Lower lobe of right lung (tissue), 2 donors: ENCODE results near the gene F12. TPM values are rescaled to one million over a fixed set of nuclear protein-coding genes. Genes with fewer than 3 reads are reported as not detected.

Source experiments
- ATAC-seq, 2 donors: fragments of 200-7000 bp; cut with Tn5 transposase; one replicate each; pipeline ENCODE4 v1.9.1; 2020 to 2022; ENCODE audit warnings: mild to moderate bottlenecking in 2 of 2, moderate library complexity in 2 of 2
- DNase-seq: peaks from one replicate; pipeline ENCODE4 v3.0.0-alpha.2; 2020
- H3K27ac ChIP-seq: fragments of 200-600 bp; one replicate; pipeline ENCODE4 v1.8.0; 2022
- H3K27me3 ChIP-seq: fragments of 200-600 bp; one replicate; pipeline ENCODE4 v1.8.0; 2022; ENCODE audit warnings: low read depth
- H3K36me3 ChIP-seq: fragments of 200-600 bp; one replicate; pipeline ENCODE4 v1.8.0; 2022; ENCODE audit warnings: mild to moderate bottlenecking
- H3K4me1 ChIP-seq: fragments of 200-600 bp; one replicate; pipeline ENCODE4 v1.8.0; 2022
- H3K4me3 ChIP-seq: fragments of 200-600 bp; one replicate; pipeline ENCODE4 v1.8.0; 2022; ENCODE audit warnings: mild to moderate bottlenecking
- H3K9me3 ChIP-seq: fragments of 200-600 bp; one replicate; pipeline ENCODE4 v1.8.0; 2022
- intact Hi-C: fragments of 100-400 bp; cut with DNase I; formaldehyde crosslinking; loops from one replicate; pipeline ENCODE4 v1.11.0; 2022
- total RNA-seq: library from RNA; stranded (reverse); fragmentation: NEBNext Ultra II Directional; extraction: Animal tissue kit (Norgen Biotek cat#: 25700); gene quantifications from one replicate; pipeline ENCODE4 v1.2.1, GENCODE V29; 2021
- TF ChIP-seq, protein P1 (sequence below): fragments of 200-600 bp; IDR thresholded peaks from one replicate; pipeline ENCODE4 v1.8.0; 2022; ENCODE audit warnings: antibody characterized with exemption, mild to moderate bottlenecking
- donor health status: DM: no; HTN: yes; CAD: no; lungs with severe emphysema.

Gene F12
- total RNA-seq, 1 donor from 2014 or later = 0.80 TPM

DNA sequence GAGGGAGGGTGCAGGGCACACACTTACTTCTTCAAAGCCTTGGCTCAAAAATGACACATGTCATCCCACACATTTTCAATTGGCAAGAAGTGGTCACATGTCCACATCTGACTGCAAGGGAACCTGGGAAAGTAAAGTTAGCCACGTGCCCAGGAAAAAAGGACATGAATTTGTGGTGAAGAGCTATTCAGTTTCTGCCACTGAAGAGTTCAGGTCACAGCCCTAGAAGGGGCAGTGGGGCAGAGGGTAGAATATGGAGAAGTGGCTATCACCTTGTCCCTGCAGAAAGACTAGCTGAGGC, 53.5 kb downstream of the F12 start:
- ATAC-seq (no peak), DNase-seq (no peak)
- Histone ChIP-seq H3K27ac (no peak overlapping the region), H3K9me3 (no peaks in the 10 kb centered on the region), H3K4me1 (peaks cover 26% of the 10 kb centered on the region), H3K27me3 (no peaks in the 10 kb centered on the region), H3K36me3 (no peaks in the 10 kb centered on the region), H3K4me3 (no peak overlapping the region)
- TF ChIP-seq, protein P1, sequence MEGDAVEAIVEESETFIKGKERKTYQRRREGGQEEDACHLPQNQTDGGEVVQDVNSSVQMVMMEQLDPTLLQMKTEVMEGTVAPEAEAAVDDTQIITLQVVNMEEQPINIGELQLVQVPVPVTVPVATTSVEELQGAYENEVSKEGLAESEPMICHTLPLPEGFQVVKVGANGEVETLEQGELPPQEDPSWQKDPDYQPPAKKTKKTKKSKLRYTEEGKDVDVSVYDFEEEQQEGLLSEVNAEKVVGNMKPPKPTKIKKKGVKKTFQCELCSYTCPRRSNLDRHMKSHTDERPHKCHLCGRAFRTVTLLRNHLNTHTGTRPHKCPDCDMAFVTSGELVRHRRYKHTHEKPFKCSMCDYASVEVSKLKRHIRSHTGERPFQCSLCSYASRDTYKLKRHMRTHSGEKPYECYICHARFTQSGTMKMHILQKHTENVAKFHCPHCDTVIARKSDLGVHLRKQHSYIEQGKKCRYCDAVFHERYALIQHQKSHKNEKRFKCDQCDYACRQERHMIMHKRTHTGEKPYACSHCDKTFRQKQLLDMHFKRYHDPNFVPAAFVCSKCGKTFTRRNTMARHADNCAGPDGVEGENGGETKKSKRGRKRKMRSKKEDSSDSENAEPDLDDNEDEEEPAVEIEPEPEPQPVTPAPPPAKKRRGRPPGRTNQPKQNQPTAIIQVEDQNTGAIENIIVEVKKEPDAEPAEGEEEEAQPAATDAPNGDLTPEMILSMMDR = no peak
- intact Hi-C loops = no loop called here

GRCh38 chr5:177355162-177355867, 54.0 kb downstream of the F12 start:
- Histone ChIP-seq H3K4me1 (peaks cover 29% of the 10 kb centered on the region), H3K4me3 (no peak overlapping the region), H3K27ac (no peak overlapping the region), H3K27me3 (no peaks in the 10 kb centered on the region), H3K36me3 (no peaks in the 10 kb centered on the region), H3K9me3 (no peaks in the 10 kb centered on the region)
- intact Hi-C loops = no loop called here
- ATAC-seq (no peak), DNase-seq (no peak)
- TF ChIP-seq, protein P1 = no peak

DNA sequence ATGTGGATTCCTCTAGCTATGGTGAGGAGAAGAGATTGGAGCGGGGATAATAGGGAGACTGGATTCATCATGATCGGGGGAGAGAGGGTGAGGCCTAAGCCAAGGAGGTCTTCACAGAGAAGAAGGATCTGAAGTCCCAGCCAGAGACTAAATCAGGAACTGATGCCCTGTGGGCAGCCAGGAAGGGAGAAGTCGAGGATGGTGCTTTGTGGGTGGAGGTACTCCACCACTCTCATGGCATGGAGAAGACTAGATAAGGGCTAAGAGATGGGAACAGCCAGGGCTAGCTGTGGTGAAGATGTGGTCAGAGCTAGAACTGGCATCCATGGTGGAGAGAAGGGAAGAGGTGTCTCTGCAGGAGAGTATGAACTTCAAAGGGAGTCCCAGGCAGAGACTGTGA, 54.7 kb downstream of the F12 start:
- Histone ChIP-seq H3K27ac (no peak overlapping the region), H3K4me3 (no peak overlapping the region), H3K27me3 (no peaks in the 10 kb centered on the region), H3K36me3 (peaks cover 3% of the 10 kb centered on the region), H3K9me3 (no peaks in the 10 kb centered on the region), H3K4me1 (peaks cover 35% of the 10 kb centered on the region)
- no peak for DNase-seq
- ATAC-seq = no peak
- TF ChIP-seq, protein P1 = no peak
- intact Hi-C loops = no loop called here

DNA sequence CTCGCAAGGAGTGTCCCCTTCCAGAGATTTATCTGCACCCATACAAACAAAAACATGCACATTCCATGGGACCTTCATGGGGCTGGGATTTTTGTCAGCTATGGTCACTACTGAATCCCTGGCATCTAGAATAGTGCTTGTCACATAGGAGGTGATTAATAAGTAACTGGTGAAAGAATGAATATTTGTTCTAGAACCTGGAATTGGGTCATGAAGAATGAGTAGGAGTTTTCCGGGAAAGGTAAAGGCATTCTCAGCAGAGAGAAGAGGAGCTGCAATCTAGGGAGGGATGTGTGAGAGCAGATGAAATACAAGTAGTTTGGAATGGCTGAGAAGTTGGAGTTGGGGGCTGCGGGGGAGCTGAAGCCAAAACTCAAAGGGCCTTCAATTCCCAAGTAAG, 55.1 kb downstream of the F12 start:
- TF ChIP-seq, protein P1 = no peak
- no peaks in the 10 kb centered on the region for H3K9me3 ChIP-seq
- H3K27ac ChIP-seq = no peak overlapping the region
- intact Hi-C loops = no loop called here
- peaks cover 7% of the 10 kb centered on the region for H3K36me3 ChIP-seq
- no peak overlapping the region for H3K4me3 ChIP-seq
- ATAC-seq = no peak
- H3K4me1 ChIP-seq = peaks cover 39% of the 10 kb centered on the region
- H3K27me3 ChIP-seq = no peaks in the 10 kb centered on the region
- no peak for DNase-seq

- H3K27me3 ChIP-seq = no peaks in the 10 kb centered on the region
- ATAC-seq (no peak), DNase-seq (no peak)
- no peaks in the 10 kb centered on the region for H3K9me3 ChIP-seq
- H3K27ac ChIP-seq = no peak overlapping the region
- H3K4me3 ChIP-seq = no peak overlapping the region
- peaks cover 16% of the 10 kb centered on the region for H3K36me3 ChIP-seq
- peaks cover 37% of the 10 kb centered on the region for H3K4me1 ChIP-seq
- TF ChIP-seq, protein P1 = no peak
- intact Hi-C loops = no loop called here
Measured at GRCh38 chr5:177353093-177353492, 56.3 kb downstream of the F12 start.

Other genes starting within 250 kb of the F12 start
- gene RAB24, start 105.8 kb downstream of the F12 start, total RNA-seq = 41.6 TPM
- 101 TPM for gene PRELID1, start 105.8 kb downstream of the F12 start, total RNA-seq
- 10.8 TPM for gene MXD3, start 97.7 kb downstream of the F12 start, total RNA-seq
- gene LMAN2, start 57.9 kb downstream of the F12 start, total RNA-seq = 108 TPM
- gene RGS14, start 51.6 kb downstream of the F12 start, total RNA-seq = 16.2 TPM
- not detected for gene SLC34A1, start 25.1 kb downstream of the F12 start, total RNA-seq
- gene PFN3, start 8.9 kb downstream of the F12 start, total RNA-seq = not detected
- gene GRK6, start 17.1 kb upstream of the F12 start, total RNA-seq = 59.4 TPM
- 1.7 TPM for gene PRR7, start 37.2 kb upstream of the F12 start, total RNA-seq
- 23.1 TPM for gene DBN1, start 64.1 kb upstream of the F12 start, total RNA-seq
- 47.1 TPM for gene PDLIM7, start 88.0 kb upstream of the F12 start, total RNA-seq
- 76.5 TPM for gene DOK3, start 100.3 kb upstream of the F12 start, total RNA-seq
- 69.4 TPM for gene DDX41, start 107.4 kb upstream of the F12 start, total RNA-seq
- 89.1 TPM for gene FAM193B, start 145.0 kb upstream of the F12 start, total RNA-seq
- gene TMED9, start 182.6 kb upstream of the F12 start, total RNA-seq = 132 TPM
- 22.4 TPM for gene B4GALT7, start 190.6 kb upstream of the F12 start, total RNA-seq